Spleen (tissue), 7 donors: ENCODE results near the gene HACD1.

Source experiments
- CTCF ChIP-seq, 11 experiments: fragments of 200-600 bp in 7 of 11; fragments of 450-650 bp in 4 of 11; sonication (generic) in 4 of 11; IDR thresholded peaks in 8 of 11; conservative IDR thresholded peaks in 3 of 11; 1 replicate in 7 of 11; 2 replicates in 4 of 11; pipeline versions ENCODE4 v1.4.0 to v1.8.0; 2016 to 2021; ENCODE audit warnings: antibody characterized with exemption in 11 of 11, inconsistent platforms in 4 of 11, mild to moderate bottlenecking in 1 of 11
- POLR2A ChIP-seq, 3 donors: fragments of 450-650 bp; IDR thresholded peaks; one replicate each; pipeline ENCODE4 v1.5.1; 2017; ENCODE audit warnings: antibody characterized with exemption in 3 of 3, mild to moderate bottlenecking in 1 of 3
- POLR2AphosphoS5 ChIP-seq, 3 donors: sonication (generic); formaldehyde crosslinking; IDR thresholded peaks; one replicate each; pipeline ENCODE4 v1.5.1; 2017; ENCODE audit warnings: antibody characterized with exemption in 3 of 3
- donor health status: DM: no; HTN: no; CAD: no; lungs with moderate emphysema.
- donor health status: DM: no; HTN: no; CAD: no.
- donor health status: DM: no; HTN: no; CAD: no.

DNA sequence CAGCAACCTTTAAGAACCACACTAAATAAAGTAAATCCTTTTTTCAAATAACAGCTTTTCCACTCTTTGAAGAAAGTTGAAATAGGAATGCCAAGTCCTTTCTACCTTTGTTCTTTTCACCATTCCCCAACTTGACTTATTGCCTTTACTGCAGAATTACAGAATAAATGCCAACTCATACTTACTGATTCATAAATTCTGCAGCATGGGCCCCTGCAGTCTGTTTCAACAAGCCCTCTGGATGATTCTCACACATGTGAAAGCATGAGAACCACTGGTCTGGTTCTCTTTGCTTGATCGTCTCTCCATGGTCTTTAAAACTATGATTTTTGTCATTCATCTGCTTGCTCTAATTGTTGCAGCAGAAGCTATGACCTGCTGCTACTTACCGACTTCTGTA is 56.1 kb downstream of the HACD1 start:
- no peak for TF ChIP-seq CTCF (IDR thresholded peaks at IDR 0.05 in 8 of 11, conservative IDR thresholded peaks at IDR 0.05 in 3 of 11)
- no peak for TF ChIP-seq POLR2A (IDR thresholded peaks at IDR 0.05)
- TF ChIP-seq POLR2AphosphoS5 (IDR thresholded peaks at IDR 0.05) = no peak
